ENCODE results near the gene CREBZF.
A peak's percentile ranks its signal among the peaks of the same experiment; 100 is the strongest.
"Not testable (repeated sequence)": the region's sequence is repeated elsewhere in the genome, so short reads cannot be mapped to it uniquely, and the experiment has no call there.

The CREBZF gene

DNA sequence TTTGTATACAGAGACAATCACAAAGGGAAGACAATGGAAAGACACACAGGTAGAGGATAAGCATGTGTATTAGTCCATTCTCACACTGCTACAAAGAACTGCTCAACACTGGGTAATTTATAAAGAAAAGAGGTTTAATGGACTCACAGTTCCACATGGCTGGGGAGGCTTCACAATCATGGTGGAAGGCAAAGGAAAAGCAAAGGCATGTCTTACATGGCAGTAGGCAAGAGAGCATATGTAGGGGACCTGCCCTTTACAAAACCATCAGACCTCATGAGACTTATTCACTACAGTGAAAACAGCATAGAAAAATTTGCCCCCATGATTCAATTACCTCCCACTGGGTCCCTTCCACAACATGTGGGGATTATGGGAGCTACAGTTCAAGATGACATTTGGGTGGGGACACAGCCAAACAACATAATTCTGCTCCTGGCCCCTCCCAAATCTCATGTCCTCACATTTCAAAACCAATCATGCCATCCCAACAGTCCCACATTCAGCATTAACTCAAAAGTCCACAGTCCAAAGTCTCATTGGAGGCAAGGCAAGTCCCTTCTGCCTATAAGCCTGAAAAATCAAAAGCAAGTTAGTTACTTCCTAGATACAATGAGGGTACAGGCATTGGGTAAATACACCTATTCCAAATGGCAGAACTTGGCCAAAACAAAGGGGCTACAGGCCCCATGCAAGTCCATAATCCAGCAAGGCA is 6.2 kb upstream of the CREBZF start:
- DNase-seq (ENCODE audit: low read depth), result not testable (repeated sequence)

DNA sequence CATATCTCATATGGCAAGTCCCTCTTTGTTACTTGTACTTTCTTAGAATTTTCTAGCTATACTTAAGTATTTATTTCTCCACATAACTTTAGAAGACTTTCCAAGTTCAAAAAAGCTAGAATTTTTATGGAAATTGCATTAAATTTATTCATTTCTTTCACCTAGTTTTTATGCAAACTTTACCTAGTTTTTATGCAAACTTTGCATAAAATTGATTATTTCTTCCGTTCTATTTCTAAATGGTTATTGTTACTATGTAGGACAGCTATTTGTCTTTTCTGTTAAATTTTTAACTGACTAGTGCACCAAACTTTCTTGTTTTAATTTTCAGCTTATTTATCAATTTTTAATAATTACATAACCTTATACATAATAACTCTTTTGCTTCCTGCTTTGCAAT is 3.2 kb upstream of the CREBZF start:
- no peak for DNase-seq (ENCODE audit: low read depth)

DNA sequence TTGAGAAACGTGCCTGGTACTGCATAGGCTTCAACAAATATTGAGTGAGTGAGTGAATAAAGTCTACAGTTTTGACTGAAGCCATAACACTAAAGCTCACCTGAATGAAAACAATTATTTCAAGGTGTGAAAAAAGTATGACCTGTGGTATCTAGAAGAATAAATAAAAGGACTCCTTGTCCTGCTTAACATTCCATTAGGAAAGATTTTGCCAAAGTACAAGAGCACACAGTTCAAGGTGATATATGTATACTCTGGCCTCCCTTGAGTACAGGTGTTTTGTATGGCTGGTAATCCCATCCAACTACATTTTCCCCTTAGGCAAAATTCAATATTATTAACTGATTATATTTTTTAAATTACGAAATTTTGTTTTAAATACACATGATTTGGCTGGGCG is 1.8 kb upstream of the CREBZF start:
- no peak for DNase-seq (ENCODE audit: low read depth)

DNA sequence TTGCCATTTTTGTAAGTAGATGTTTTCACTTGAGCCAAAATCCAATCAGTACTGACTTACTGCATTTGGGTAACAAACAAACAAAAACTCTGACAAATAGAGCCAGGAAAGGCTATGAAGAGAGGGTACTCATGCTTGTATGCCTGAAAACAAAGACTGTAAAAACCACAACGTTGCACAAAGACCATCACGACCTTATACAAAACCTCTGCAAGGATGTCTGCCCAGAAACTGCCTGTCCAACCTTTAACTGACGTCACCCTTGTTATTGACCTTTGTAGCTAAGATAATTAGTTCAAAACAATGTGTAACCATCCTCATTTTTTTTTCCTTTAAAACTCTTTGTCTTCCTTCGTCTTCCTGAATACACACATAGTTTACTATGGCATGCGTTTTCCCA is 804 bp upstream of the CREBZF start:
- no peak for DNase-seq (ENCODE audit: low read depth)

DNA sequence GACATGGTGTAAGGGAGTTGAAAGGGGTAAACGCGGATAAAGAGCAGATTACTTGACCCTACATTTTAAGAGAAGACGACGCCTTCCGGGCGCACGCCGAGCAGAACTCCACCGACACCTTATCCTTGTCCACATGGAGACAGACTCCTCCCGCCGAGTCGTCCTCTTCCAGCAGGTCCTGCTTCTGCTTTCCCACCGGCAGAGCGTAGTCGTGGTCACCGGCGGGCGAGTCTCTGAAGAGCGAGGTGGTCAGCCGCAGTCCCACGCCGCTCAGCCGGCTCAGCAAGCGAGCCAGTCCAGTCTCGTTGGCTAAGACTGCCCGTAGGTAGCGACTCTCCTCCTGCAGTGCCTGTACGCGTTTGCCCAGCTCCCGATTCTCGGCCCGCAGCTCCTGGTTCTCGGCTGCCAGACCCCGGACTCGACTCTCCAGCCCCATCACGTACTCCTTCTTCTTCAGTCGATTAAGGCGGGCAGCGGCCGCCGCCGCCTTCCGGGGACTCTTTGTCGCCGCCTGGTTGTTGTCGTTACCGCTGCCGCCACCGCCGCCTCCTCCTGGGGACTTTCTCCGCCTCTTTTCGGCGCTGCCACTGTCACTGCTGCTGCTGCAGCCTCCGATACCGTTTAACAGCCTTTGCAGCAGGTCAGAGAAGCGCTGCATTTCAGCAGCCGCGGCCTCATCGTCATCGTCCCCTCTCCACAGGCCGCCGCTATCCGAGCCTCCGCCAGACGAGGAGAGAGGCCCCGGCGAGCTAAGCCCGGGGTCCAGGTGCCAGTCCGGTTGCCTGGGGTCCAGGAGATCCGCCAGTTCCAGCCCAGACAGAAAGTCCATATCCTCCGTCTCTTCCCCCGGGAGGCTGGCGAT is 945 bp downstream of the CREBZF start:
- DNase-seq (ENCODE audit: low read depth), result no peak

DNA sequence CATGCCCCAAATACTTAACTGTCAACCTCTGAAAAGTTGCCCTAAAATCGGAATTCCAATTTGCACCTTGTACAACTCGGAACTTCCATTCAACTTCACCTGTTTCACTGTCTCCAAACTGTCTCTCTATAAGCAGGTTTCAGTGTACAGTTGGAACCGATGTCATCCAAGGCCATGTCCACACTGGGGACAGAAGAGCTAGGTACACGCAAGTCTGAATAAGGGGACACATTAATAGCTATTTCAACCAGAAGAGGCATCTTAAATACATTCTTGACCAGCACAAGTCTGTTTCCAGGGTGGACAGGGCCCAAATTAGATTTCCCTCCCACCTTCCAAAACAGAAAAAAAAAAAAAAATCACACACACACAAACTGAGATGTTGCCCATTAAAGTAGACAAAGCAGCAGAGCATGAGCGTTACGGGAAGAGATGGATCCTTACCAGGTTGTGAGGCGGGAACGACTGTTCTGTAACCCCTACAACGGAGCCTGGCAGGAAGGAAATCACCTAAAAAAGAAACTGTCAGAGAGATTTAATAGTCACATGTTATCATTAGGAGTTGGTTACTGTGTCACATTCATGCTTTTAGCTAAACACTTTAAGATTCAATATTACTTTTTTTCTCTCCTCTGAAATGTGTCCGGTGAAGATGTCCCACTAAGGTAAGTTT is 1.7 kb downstream of the CREBZF start:
- no peak for DNase-seq (ENCODE audit: low read depth)

DNA sequence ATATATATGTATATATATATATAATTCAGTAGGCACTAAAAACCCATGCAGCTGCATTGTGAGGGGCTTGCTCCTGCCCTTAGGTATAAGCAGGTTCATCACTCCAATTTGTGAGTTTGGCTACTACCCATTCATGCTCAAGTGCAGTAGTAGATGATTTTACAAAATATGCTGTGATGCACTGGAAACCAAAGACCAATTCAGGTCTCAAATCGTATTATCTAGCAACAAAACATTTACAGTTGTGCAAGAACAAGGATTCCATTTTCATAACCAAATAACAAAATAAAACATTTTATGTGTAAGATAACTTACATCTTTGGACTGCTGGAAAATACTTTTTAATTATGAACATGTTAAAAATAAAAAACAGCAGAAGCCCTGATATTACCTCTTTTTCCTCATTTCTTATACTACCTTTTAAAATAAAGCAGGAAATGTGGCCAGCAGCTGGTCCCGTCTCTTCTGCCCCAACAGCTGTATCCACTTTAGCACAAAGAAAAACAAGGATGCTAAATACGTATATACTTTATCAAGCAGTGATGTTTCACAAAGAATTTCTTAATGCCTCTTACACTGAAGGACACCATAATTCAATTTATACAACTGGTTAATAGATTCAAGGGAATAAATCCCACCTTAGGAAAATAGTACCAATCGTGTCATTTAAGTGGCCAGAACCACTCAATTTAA is 2.8 kb downstream of the CREBZF start:
- no peak for DNase-seq (ENCODE audit: low read depth)

DNA sequence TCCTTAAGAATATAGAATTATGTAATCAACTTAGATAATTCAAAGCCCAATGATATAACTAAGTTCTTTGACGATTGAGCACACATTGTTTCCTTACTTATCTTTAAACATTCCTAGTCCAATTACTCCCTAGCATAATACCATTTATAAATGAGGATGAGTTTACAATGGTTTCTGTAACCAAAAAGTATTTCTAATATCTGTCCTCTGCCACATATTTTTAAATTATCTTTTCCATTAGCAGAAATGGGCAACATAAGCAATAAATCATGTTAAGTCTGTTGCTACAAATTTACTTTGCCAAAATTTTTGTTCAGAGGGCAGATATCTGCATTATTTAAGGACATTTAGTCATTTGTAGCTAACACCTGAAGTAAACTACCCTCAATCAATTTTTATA is 6.7 kb downstream of the CREBZF start:
- no peak for DNase-seq (ENCODE audit: low read depth)

DNA sequence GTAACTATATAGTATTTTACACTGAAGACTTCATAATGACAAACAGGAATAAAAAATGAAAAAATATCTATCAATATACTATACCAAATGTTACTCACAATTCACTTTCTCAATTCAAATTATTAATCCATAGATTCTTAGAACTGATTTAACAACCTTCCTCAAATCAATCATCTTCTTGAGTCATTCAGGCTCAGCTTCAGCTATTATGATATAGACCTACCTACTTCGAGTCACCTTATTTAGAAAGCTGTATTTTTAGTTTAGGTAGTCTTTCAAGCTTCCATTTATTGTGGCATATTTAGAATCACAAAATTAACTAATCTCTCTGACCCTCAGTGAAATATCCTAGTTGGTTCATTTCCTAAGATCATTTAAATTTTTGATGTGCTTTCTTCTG is 8.2 kb downstream of the CREBZF start:
- DNase-seq (ENCODE audit: low read depth), result no peak

DNA sequence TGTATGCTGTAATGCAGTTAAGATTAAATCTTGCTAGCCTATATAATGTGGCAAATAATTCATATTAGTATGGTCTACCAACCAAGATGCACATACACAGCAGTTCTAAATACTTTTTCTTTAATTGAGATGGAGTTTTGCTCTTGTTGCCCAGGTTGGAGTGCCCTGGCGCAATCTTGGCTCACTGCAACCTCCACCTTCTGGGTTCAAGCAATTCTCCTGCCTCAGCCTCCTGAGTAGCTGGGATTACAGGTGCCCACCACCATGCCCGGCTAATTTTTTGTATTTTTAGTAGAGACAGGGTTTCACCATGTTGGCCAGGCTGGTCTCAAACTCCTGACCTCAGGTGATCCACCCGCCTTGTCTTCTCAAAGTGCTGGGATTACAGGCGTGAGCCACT is 10.6 kb downstream of the CREBZF start:
- not testable (repeated sequence) for DNase-seq (ENCODE audit: low read depth)

DNA sequence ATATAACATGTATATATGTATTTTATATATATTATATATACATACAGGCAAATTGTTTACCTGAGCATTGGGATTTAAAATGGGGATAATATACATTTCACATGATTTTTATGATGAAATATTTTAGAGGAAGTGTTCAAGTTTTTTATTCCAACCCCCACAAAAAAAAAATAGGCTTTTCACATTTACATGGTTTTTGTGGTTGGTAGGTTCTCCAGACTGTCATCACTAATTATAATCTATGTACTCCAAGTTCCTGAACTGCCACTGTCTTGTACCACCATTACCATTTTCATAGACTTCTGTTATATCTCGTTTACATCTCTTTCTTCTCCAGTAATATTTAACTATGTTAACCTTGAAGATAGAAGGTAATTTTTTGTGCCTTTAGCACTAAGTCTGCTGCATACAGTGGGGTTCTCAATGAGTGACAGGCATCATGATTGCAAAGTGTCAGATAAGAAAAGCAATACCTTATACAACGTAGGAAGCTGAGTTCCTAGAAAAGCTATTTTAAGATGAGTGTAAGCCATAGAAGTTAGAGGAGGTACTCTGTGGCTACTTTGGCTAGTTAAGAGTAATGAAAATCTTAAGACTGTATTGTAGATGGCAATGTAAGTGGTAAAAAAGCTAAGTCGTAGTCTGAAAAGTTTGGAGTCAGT is 12.0 kb downstream of the CREBZF start:
- no peak for DNase-seq (ENCODE audit: low read depth)

DNA sequence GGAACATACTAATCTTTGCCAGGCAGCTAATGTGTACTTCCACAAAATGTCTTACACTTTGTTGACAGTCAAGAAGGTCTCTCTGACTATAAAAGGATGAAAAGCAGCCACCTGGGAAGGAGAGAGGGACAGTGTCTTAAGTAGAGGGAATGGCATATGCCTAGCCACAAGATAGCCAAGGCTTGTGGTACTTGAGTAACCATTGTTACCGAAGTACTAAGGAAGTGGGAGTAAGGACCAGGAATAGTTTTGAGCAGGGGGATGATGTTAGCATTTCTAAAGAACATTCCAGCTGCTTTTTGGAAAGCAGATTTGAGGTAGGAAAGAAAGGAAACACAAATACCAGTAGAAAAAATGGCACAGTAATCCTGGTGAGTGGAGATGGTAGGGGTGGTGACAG is 13.8 kb downstream of the CREBZF start:
- no peak for DNase-seq (ENCODE audit: low read depth)

DNA sequence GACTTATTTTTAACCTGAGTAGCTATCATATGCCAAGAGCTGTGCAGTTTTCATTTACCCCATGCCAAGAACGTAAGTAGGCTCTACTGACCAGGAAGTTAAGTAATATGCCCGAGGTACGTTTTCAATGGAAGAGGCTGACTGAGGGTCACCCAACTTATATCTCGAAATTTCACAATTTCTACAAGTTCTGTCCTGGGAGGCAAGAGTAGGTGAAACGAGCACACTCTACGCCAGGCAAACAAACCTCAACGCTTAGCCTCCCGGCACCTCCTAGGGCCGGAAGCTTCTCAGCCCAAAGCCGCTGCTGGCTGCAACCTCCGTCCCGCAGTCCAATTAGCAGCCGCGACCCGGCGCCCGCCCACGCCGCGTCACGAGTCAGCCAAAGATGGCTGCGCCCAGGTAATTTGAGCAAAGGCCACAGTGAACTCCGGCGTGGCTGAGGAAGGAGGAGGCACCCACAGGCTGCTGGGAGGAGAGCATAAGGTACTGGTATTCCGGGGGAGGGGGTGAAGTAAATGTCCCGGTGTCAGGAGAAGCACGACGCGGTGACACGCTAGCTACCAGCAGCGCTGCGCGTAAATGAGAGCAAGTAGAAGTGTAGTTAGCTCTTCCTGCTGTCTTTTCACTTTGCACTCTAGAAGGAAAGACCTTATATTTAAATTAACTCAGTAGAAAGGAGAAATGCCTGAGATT is 17.2 kb downstream of the CREBZF start, which contains the start of gene TMEM126A:
TSS of gene TMEM126A (plus strand) at position 364 of the 696 bp plus-strand sequence. CDS start 2,289 bp downstream, outside the sequence.
- DNase-seq (ENCODE audit: low read depth), result peak; percentile 54

DNA sequence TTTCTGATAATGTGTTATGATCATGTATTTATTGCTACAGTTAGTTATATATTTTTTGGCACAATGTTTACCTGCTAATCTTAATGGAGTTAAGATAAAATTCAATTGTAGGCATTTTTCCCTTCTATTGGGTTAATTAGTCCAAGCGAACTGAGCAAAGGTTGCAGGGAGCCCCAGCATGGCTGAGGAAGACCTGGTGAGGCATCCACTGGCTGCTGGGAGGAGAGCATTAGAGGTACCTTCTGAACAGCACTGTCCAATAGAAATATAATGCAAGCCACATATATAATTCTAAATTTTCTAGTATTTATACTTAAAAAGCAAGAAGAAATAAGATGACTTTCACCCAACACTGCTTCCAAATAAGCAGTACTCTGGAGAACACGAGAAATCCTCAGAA is 17.9 kb downstream of the CREBZF start:
- no peak for DNase-seq (ENCODE audit: low read depth)

DNA sequence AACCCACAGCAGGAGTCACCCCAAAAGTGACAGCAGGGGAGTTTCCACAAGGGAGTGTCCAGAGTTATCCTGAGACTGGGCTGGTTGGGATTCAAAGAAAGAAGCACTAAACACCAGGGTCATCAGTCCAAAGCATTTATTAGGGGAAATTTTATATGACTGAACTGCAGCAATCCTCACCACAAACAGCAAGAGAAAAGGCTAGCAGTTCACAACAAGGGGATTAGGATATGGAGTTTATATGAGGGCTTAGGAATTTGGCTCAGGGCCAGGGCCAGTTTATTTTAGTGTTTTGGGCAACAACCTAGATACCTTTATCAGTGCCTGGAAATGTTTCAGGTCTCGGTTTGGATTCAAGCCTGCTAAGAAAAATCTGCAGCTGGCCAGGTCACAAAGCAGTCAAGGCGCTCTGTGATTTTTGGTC is 21.7 kb downstream of the CREBZF start:
- DNase-seq (ENCODE audit: low read depth), result no peak

DNA sequence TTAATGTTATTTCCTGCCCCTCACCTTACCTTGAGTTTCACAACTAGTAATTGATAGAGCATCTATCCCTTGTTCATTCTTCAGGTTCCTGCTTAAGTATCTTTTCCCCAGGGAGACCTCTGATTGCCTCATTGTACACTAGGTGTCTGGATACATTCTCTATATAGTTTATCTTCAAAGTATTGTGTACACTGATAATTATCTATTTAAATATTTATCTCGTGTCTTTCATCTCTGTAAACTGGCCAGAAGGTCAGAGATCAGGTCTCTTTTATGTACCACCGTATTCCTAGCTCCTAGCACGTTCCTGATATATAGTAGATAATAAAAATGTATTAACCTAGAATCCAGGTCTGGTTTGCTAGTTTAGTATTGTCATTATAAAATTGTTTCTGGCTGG is 30.2 kb downstream of the CREBZF start:
- DNase-seq (ENCODE audit: low read depth), result no peak

DNA sequence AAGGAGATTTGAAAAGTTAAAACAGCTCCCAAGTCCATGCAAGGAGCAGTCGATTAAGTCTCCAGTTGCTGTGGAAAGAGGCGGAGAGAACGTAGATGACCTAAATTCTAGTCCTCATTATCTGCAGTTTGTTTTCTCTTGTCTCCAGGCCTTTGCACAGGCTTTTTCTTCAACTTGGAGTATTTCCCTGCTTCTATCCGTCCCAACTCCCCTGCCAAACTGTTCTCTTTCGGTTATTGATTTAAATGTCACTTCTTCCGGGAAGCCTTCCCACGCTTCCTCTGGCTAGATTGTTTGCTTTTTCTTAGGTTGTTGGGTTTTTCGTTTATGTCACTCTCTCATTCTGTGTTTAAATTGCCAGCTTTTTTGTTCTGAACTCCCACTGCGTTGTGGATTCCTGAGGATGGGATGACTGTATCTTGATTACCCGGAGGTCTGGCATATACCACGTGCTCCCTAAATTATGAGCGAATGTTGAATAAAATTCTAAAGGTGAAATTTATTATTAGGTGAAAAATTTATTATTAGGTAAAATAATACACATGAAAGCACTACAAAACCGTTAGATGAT is 36.1 kb downstream of the CREBZF start:
- DNase-seq (ENCODE audit: low read depth), result no peak

DNA sequence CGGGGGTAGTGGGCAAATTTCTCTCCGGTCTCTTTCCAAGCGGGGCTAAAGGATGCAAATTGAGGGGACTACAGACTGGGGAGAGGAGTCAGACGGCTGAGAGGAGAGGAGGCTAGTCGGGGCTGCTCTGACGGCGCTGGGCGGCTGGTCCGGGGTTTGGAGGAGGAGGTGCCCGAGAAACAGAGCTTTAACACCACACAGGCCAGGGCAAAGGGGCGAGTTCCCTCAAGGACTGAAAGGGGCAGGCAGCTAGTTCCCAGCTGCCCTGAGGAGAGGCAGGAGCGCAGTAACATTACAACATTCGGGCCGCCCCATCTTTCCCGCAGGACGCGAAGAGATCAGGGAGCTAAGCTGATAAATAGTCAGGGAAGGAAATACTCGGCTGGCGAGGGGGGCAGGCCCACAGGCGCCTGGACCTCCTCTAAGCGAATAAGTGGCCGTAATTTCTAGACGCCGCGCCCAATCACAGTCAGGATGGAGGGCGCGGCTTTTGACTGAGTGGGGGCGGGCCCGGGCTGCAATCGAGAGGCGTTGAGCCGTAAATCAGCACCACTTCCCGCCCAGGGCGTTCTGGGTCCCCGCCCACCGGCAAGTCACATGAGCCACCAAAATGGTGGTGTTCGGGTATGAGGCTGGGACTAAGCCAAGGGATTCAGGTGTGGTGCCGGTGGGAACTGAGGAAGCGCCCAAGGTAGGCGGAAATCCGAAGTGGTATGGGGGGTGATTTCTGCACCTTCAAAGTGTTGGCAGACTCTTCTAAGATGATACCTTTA is 36.7 kb downstream of the CREBZF start, which contains the start of gene TMEM126B:
TSS of gene TMEM126B (plus strand) at position 596 of the 773 bp plus-strand sequence. CDS start at position 611, 15 bp downstream.
- DNase-seq (ENCODE audit: low read depth), result peak; percentile 81

DNA sequence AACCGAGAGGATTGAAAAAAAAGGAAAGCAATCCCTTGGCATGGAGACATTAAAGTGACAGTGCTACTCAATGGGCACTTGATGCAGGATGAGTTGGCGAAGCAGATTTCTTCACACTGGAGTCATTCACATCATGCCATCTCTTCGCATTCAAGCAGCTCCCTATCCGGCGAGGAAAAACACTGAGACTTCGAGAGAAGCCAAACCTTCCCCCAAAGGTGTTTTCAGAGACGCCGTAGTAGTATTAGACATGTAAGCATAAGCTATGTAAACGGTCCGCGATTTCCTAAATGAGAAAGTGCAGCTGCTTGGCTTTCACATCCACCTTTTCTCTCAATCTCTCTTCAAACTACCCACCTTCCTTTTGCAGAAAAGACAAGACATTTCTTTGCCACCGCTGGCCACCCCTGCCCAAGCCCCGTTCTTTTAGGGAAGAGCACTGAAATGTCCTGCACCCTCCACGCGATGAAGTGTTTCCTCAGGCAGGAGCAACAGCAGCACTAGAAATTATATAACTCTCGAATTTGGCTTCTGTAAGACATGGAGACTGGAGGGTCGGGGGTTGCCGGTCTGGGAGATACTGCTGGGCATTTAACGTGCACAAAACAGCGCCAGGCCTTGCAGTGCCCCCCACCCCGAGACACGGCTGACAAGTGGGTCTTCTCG is 37.5 kb downstream of the CREBZF start, which contains the start of gene DLG2:
TSS of gene DLG2 (minus strand) at position 13 of the 666 bp plus-strand sequence.
- DNase-seq (ENCODE audit: low read depth), result no peak
